Psoas muscle (tissue), 8 donors: ENCODE data around the gene NABP1. TPM values are rescaled to one million over a fixed set of nuclear protein-coding genes. Genes with fewer than 3 reads are reported as not detected.

Source experiments
- ATAC-seq, 4 donors: fragments of 200-7000 bp; cut with Tn5 transposase; one replicate each; pipeline ENCODE4 v1.9.1; 2020; ENCODE audit warnings: moderate library complexity in 3 of 4, mild to moderate bottlenecking in 2 of 4
- DNase-seq, 2 donors: peaks; one replicate each; pipeline ENCODE4 v3.0.0-alpha.2; 2020
- H3K27ac ChIP-seq: fragments of 200-600 bp; one replicate; pipeline ENCODE4 v1.8.0; 2022
- H3K27me3 ChIP-seq, 3 donors: fragments of 200-600 bp in 1 of 3; one replicate each; pipeline versions ENCODE4 v1.6.1 to v1.8.0; 2013 to 2022; ENCODE audit warnings: low read length in 2 of 3, mild to moderate bottlenecking in 2 of 3, moderate library complexity in 1 of 3; ENCODE audit not compliant: insufficient read depth in 3 of 3
- H3K36me3 ChIP-seq, 2 donors: fragments of 200-600 bp in 1 of 2; one replicate each; pipeline versions ENCODE4 v1.6.1 to v1.8.0; 2013 to 2022; ENCODE audit warnings: low read depth in 1 of 2, mild to moderate bottlenecking in 1 of 2, moderate library complexity in 1 of 2; ENCODE audit not compliant: insufficient read depth in 1 of 2
- H3K4me1 ChIP-seq: fragments of 200-600 bp; one replicate; pipeline ENCODE4 v1.8.0; 2022
- H3K4me3 ChIP-seq: fragments of 200-600 bp; one replicate; pipeline ENCODE4 v1.8.0; 2022; ENCODE audit warnings: mild to moderate bottlenecking
- H3K9me3 ChIP-seq: fragments of 200-600 bp; one replicate; pipeline ENCODE4 v1.8.0; 2022
- WGBS, 3 donors: extraction: QIAGEN DNeasy Blood & Tissue Kit; methylation state at CpG; one replicate each; pipeline versions ENCODE4 v1.1.6 to v1.1.7; 2013; 5-methylcytosine and 5-hydroxymethylcytosine counted together
- intact Hi-C, 2 donors: fragments of 100-400 bp; cut with DNase I; formaldehyde crosslinking; loops; one replicate each; pipeline versions ENCODE4 v1.11.0 to v1.14.2; 2022
- polyA plus RNA-seq, 3 donors: library from polyadenylated mRNA; stranded (reverse); fragments of 200-250 nt; gene quantifications; one replicate each; pipeline ENCODE4 v1.2.3, GENCODE V29; 2013
- total RNA-seq, 4 donors: library from RNA; stranded (reverse); fragmentation: NEBNext Ultra II Directional in 2 of 4; extraction: Animal tissue kit (Norgen Biotek cat#: 25700) in 2 of 4; gene quantifications; one replicate each; pipeline versions ENCODE4 v1.2.1 to v1.2.4, GENCODE V29; 2021 to 2023
- TF ChIP-seq, protein P1 (sequence below): fragments of 200-600 bp; IDR thresholded peaks from one replicate; pipeline ENCODE4 v1.8.0; 2022; ENCODE audit warnings: antibody characterized with exemption
- donor health status: healthy with polysubstance abuse.
- donor health status: DM: no; HTN: no; CAD: no; lungs with moderate emphysema.
- donor health status: Bipolar disorder and iron deficiency.
- donor health status: healthy.
- donor health status: DM: yes; HTN: yes; CAD: no.
- donor health status: DM: no; HTN: no; CAD: no.
- donor health status: DM: no; HTN: no; CAD: no.
- donor health status: DM: yes; HTN: yes; CAD: no.

The NABP1 gene
- total and polyA plus RNA-seq, 7 donors = 4.0 to 41.6 (median 8.4) TPM

DNA sequence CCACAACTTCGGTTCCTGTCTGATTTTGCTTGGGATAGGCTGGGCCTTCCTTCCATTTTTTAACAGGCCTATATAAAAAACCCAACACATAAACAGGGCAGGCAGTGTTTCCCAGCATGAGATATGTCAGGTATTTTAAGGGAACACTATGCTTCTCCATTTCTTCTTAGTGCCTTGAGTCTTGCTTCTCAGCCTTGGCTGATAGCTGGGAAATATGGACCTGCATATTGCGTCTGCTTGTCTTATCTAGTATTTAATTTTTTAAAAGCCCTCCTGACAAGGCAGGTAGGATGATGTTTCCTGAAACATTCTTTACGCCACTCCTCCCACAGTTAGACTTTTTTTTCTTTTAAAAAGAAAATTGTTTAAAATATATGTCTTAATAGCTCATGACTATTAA, 45.5 kb upstream of the NABP1 start:
- WGBS, 3 donors = 91 to 93% (median 93%) methylated on average over 3 of the region's 3 CpGs
- no peaks in the 10 kb centered on the region for H3K9me3 ChIP-seq
- H3K27ac ChIP-seq = no peak overlapping the region
- no peak overlapping the region for H3K4me3 ChIP-seq
- H3K4me1 ChIP-seq = no peaks in the 10 kb centered on the region
- intact Hi-C loops = no loop called here
- TF ChIP-seq, protein P1, sequence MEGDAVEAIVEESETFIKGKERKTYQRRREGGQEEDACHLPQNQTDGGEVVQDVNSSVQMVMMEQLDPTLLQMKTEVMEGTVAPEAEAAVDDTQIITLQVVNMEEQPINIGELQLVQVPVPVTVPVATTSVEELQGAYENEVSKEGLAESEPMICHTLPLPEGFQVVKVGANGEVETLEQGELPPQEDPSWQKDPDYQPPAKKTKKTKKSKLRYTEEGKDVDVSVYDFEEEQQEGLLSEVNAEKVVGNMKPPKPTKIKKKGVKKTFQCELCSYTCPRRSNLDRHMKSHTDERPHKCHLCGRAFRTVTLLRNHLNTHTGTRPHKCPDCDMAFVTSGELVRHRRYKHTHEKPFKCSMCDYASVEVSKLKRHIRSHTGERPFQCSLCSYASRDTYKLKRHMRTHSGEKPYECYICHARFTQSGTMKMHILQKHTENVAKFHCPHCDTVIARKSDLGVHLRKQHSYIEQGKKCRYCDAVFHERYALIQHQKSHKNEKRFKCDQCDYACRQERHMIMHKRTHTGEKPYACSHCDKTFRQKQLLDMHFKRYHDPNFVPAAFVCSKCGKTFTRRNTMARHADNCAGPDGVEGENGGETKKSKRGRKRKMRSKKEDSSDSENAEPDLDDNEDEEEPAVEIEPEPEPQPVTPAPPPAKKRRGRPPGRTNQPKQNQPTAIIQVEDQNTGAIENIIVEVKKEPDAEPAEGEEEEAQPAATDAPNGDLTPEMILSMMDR = no peak
- DNase-seq (no peak), ATAC-seq (no peak)
- H3K36me3 ChIP-seq = no peaks in the 10 kb centered on the region
- no peaks in the 10 kb centered on the region for H3K27me3 ChIP-seq

DNA sequence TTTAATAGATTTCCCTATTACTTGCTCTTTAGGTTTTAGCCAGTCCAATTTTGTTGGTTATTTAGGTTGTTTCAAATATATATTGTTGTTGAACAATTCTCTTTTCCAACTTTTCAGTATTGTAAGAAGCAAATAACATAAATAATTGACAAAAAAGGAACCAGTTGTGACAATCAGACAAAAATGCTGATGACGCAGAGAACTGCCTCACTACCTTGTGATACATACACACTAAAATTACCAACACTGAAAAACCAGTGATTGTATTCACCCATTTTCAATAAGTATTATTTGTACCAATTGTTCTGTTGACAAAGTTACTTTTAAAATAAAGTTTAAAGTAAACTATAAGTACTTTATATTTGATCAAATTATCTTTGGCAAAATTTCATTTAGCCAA, 43.1 kb upstream of the NABP1 start:
- TF ChIP-seq, protein P1 = no peak
- H3K4me1 ChIP-seq = no peaks in the 10 kb centered on the region
- WGBS, 3 donors = 97 to 98% (median 98%) methylated on average over 1 of the region's 1 CpG
- H3K9me3 ChIP-seq = no peaks in the 10 kb centered on the region
- intact Hi-C loops = no loop called here
- H3K4me3 ChIP-seq = no peak overlapping the region
- H3K27me3 ChIP-seq = no peaks in the 10 kb centered on the region
- no peak overlapping the region for H3K27ac ChIP-seq
- no peaks in the 10 kb centered on the region for H3K36me3 ChIP-seq
- no peak for ATAC-seq
- DNase-seq = no peak

DNA sequence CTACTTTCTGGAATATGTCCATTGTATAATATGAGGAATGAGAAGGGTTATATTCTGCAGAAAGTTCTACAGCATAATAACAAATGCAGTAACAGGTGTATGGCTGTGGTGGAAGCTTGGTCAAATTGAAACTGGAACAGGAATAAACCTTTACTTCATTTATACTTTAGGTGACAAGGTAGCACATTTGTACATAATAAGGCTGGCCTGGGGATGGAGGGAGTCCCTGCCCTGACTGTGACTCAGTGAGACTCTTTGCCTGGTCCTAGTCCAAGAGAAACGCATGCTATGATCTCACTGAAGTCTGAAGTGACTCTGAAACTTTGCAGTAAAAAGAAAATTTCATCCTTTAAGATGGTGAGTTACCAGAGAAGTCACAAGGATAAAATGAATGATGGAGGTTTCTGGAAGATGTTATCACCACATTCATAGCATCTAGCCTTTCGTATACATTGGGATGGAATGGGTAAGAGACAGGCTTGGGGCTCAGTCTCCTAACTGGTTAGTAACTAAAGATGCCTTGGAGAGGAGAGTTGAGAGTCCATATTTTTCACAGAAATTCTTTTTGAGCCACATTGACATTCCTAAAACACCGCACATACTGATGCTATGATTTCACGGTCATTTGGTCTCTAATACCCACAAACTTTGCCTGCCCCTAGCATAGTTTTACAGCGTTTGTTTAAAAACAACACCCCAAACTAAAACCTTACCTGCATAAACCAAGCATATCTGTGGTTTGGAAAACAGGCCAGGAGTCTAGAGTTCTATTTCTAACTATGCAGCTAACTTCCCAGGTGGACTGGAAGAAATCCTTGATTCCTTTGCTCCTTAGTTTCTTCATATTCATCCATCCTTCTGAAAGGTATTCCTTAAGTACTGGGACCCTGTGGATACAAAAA, 42.4 kb upstream of the NABP1 start:
- Histone ChIP-seq H3K4me3 (no peak overlapping the region), H3K27me3 (no peaks in the 10 kb centered on the region), H3K36me3 (no peaks in the 10 kb centered on the region), H3K9me3 (no peaks in the 10 kb centered on the region), H3K27ac (no peak overlapping the region), H3K4me1 (no peaks in the 10 kb centered on the region)
- intact Hi-C loops = no loop called here
- TF ChIP-seq, protein P1 = no peak
- 43 to 59% (median 49%) methylated on average over 5 of the region's 5 CpGs for WGBS, 3 donors
- DNase-seq (no peak), ATAC-seq (no peak)

DNA sequence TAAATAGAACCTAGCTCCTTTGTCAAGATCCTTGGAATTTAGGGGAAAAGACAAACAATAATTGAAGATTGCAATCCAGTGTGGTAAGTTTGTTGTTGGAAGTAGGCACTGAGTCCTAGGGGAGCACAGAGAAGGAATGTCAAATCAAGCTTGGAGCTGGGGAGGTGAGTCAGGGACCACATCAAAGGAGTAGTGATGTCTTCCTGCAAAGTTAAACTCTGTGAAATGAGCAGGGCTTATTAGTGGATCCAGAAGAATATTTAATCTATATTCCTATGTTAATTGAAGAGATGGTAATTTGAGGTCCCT, 41.7 kb upstream of the NABP1 start:
- Histone ChIP-seq H3K36me3 (no peaks in the 10 kb centered on the region), H3K4me3 (no peak overlapping the region), H3K4me1 (no peaks in the 10 kb centered on the region), H3K27ac (no peak overlapping the region), H3K27me3 (no peaks in the 10 kb centered on the region), H3K9me3 (no peaks in the 10 kb centered on the region)
- intact Hi-C loops = no loop called here
- DNase-seq (no peak), ATAC-seq (no peak)
- TF ChIP-seq, protein P1 = no peak

DNA sequence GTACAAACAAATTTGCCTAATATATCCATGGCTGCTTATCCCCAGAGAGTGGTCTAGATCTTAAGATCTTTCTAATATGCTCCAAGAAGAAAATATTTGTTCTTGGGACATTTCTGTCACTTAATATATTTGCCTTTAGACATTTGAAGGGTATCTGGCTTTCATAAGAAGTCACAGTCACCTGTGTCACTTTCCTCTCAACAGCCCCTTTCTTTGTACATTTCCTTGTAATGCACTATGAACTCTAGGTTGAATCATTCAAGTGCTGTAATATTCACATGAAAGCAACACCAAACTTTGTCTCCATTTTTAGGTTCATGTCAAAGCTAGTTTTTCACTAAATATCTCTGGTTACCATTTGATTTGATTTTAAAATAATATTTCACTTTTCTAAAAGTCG, 41.4 kb upstream of the NABP1 start:
- 89 to 100% (median 92%) methylated on average over 1 of the region's 1 CpG for WGBS, 3 donors
- Histone ChIP-seq H3K9me3 (no peaks in the 10 kb centered on the region), H3K4me1 (no peaks in the 10 kb centered on the region), H3K27me3 (no peaks in the 10 kb centered on the region), H3K4me3 (no peak overlapping the region), H3K36me3 (no peaks in the 10 kb centered on the region), H3K27ac (no peak overlapping the region)
- TF ChIP-seq, protein P1 = no peak
- ATAC-seq (no peak), DNase-seq (no peak)
- intact Hi-C loops = no loop called here
